HG02884 (cell line): ENCODE data around the gene RAB3IL1.
"Not testable (repeated sequence)": the region's sequence is repeated elsewhere in the genome, so short reads cannot be mapped to it uniquely, and the experiment has no call there.

Source experiments
- ATAC-seq: cut with Tn5 transposase; IDR thresholded peaks from one replicate; pipeline ENCODE4 v1.9.1; 2021; ENCODE audit warnings: mild to moderate bottlenecking, moderate library complexity; ENCODE audit not compliant: unreplicated experiment

The RAB3IL1 gene

DNA sequence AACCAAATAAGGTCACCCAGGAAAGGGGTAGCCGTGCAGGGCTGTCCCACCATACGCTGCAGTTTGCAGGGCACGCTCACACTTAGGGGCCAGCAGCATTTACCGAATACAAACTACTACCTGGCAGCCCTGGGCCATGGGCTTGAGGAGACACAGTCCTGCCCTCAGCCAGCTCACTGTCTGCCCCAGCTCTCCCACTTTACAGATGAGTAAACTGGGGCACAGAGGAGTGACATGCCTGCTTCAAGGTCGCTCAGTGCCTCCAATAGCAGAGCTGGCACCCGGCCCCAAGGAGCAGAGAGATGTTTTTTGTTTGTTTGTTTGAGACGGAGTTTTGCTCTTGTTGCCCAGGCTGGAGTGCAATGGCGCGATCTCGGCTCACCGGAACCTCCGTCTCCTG, 28.8 kb downstream of the RAB3IL1 start:
- ATAC-seq = no peak

GRCh38 chr11:61887839-61888494, 29.4 kb downstream of the RAB3IL1 start:
- ATAC-seq = no peak

- no peak for ATAC-seq
Measured at GRCh38 chr11:61886643-61887042, 30.7 kb downstream of the RAB3IL1 start.

- ATAC-seq = no peak
Measured at GRCh38 chr11:61885784-61886580, 31.4 kb downstream of the RAB3IL1 start.

GRCh38 chr11:61885166-61885778, 32.1 kb downstream of the RAB3IL1 start:
- no peak for ATAC-seq

DNA sequence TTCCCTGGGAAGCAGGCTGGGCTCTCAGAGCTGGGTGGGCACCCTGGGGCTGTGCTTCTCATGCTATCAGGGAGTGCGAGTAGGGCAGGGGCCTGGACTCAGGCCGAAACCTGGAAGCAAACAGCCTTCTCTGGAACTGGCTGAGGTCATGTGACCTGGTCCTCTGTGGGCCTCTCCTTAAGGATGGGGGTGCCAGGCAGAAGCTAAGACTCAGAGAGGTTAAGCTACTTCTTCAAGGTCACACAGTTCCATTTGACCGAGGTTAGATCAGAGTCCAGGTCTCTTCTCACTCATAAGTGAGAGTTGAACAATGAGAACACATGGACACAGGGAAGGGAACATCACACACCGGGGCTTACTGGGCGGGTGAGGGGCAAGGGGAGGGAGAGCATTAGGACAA, 33.4 kb downstream of the RAB3IL1 start:
- ATAC-seq = no peak

GRCh38 chr11:61883327-61883726, 34.0 kb downstream of the RAB3IL1 start:
- ATAC-seq = no peak

DNA sequence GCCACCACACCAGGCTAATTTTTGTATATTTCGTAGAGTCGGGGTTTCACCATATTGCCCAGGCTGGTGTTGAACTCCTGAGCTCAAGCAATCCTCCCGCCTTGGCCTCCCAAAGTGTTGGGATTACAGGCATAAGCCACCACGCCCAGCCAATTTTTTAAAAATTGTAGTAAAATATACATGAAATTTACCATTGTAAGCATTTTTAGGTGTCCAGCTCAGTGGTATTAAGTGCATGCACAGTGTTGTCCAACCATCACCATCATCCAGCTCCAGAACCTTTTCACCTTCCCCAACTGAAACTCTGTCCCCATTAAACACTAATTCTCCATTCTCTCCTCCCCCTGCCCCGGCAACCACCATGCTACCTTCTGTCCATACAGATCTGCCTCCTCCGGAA, 34.5 kb downstream of the RAB3IL1 start:
- ATAC-seq = no peak

DNA sequence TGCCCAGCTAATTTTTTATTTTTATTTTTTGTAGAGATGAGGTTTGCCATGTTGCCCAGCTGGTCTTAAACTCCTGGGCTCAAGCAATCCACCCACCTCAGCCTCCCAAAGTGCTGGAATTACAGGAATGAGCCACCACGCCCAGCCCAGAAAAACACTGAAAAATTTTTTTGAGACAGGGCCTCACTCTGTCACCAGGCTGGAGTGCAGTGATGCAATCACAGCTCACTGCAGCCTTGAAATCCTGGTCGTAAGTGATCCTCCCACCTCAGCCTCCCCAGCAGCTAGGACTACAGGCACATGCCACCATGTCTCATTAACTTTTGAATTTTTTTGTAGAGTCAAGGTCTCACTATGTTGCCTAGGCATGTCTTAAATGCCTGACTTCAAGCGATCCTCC, 35.1 kb downstream of the RAB3IL1 start:
- not testable (repeated sequence) for ATAC-seq

- no peak for ATAC-seq
Measured at GRCh38 chr11:61881397-61881796, 36.0 kb downstream of the RAB3IL1 start.

- ATAC-seq = no peak
Measured at GRCh38 chr11:61880454-61880853, 36.9 kb downstream of the RAB3IL1 start.

GRCh38 chr11:61880031-61880430, 37.3 kb downstream of the RAB3IL1 start:
- ATAC-seq = no peak

DNA sequence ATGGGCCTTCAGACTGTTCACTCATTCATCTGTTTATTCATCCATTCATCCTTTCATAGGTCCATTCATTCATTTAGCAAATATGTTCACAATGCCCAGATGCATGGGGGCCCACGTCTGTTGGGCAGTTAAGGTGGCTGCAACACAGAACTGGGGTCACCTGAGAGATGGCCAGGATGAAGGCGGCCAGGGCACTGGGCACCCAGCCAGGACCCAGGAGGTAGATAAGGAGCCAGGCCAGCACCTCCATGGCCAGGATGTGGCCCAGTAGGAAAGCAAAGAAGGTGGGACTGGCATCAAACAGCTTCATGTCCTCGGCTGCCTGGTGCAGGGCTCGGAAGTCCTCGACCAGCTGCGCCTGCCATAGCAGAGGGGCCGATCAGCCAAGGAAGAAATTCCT, 38.2 kb downstream of the RAB3IL1 start:
- no peak for ATAC-seq

DNA sequence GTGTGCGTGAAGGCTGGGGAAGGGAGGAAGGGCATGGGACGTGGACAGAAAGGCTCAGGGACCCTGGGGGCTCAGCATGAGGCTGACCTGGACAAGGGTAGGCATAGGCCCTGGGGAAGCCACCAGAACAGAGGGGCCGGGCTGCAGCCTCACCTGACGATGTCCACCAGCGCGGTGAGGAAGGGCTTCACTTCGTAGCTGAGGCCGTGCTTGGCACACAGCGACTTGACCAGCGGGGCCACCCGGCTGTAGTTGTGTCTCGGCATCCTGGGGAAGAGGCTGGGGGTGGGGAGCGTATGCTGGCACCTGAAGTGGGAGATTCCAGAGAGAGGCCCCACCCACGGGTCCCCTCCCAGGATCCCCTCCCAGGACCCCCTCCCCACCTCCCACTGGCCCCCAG, 41.7 kb downstream of the RAB3IL1 start:
- ATAC-seq = no peak

- ATAC-seq = no peak
Measured at GRCh38 chr11:61874853-61875252, 42.5 kb downstream of the RAB3IL1 start.

GRCh38 chr11:61874377-61874809, 43.0 kb downstream of the RAB3IL1 start:
- ATAC-seq = no peak

- ATAC-seq = no peak
Measured at GRCh38 chr11:61873588-61874376, 43.6 kb downstream of the RAB3IL1 start.

- ATAC-seq = no peak
Measured at GRCh38 chr11:61872935-61873565, 44.3 kb downstream of the RAB3IL1 start.

DNA sequence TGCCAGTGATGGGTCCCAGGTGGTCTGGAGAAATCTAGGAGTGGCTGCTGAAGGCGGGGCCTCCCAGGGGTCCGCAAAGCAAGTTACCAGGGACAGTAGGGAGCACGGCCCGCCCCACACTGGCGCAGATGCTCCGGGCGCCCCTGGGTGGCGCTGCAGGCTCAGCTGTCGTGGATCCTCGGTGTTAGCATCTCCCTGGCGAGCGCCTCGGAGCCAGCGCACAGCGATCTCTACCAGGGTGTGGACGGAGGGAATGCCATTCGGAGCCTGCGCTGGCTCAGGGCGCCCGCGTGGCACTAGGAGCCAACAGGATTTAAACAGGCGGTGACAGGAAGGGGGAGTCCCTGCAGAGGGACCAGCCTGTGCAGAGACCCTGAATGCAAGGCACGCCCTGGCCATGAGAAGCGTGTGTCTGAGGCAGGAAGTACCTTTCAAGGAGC, 46.2 kb downstream of the RAB3IL1 start:
- ATAC-seq = peak; percentile 68

- no peak for ATAC-seq
Measured at GRCh38 chr11:61870541-61871031, 46.8 kb downstream of the RAB3IL1 start.
